Measurements from ENCODE around the gene HMCN2.
"Not testable (repeated sequence)": the region's sequence is repeated elsewhere in the genome, so short reads cannot be mapped to it uniquely, and the experiment has no call there.

The HMCN2 gene

DNA sequence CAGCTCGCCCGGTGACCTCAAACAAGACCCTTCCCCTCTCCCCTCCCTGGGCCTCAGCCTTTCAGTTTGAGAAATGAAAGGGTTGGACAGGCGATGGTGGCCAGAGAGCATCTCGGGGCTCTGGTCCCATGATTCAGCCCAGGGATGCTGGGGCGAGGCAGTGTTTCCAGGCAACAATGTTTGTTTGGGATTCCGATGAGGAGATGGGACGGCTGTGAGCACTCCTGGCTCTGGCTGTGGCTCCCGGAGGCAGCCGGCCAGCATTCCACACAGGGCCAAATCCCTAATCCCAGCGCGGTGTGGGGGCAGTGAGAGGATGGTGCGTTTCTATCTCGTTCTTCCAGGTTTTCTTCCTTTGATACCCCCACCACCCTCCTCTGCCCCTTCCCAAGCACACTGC is 66.0 kb downstream of the HMCN2 start:
- no peak for DNase-seq

GRCh38 chr9:130332384-130332926 is 66.9 kb downstream of the HMCN2 start:
- DNase-seq, result no peak

GRCh38 chr9:130333041-130333711 is 67.6 kb downstream of the HMCN2 start:
- no peak for DNase-seq

DNA sequence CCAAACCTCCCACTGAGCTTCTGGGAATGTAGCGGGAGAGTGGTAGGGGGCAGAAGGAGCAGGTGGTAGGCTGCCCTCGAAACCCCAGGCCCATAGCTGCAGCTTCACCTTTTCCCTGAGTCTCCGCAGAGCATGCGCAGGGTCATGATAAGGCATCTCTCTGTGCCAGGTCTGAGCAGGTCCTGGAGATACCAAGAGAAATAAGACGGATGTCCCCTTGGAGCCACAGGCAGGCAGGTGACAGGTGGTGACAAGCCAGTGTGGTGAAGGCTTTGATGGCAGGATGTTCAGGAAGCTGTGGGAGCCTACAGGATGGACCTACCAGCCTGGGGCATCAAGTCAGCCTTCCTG is 68.1 kb downstream of the HMCN2 start:
- DNase-seq, result no peak

DNA sequence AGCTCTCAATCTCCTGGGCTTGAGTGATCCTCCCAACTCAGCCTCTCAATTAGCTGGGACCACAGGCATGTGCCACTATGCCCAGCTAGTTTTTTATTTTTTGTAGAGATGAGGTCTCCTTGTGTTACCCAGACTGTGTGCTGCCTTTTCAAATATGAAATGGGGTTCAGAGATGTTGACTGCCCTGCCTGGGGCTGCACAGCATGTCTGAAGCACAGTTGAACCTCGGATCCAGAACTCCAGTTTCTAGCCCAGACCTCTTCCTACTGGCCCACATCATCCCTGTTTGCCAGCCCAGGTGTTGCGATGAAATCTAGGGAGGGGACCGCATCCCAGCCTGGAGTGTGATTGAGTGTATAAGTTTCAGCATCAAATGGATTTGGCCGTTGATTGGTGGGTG is 69.4 kb downstream of the HMCN2 start:
- DNase-seq, result no peak

GRCh38 chr9:130336027-130336610 is 70.6 kb downstream of the HMCN2 start:
- no peak for DNase-seq

DNA sequence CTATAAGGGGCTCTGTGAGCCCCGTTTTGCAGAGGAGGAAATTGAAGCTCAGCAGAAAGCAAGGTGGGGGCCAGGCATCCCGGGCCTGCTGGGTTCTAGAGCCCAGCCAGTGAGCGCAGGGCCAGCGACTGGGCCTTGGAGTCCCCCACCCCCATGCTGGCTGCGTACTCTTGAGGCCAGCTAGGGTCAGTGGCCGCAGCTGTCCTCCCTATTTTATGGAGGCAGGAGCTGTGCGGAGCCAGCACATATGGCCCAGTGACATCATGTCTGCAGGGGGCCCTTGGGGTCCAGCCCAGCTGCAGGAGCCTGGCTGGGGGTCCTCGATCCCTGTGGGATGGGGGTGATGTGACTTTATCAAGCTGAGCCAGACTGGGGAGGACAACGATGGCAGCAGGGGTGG is 71.3 kb downstream of the HMCN2 start:
- DNase-seq, result no peak

DNA sequence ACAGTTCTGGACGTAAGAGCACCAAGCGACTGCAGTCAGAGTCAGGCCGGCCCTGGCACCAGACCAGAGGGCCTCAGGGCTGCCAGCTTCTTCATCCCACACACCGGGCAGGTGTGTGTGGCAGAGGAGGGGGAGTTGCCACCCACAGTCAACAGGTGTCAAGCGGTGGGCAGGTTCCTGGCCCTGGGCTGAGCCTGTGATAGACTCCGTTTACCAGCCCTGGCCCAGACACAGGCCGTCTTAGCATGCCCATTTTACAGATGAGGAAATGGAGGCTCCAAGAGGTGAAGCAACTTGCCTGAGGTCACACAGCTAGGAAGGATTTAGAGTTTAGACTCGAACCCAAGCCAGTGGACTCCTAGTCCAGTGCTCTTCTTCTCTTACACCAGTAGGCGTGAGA is 71.8 kb downstream of the HMCN2 start:
- DNase-seq, result no peak

GRCh38 chr9:130337784-130338380 is 72.3 kb downstream of the HMCN2 start:
- DNase-seq, result no peak

- not testable (repeated sequence) for DNase-seq
Observed at GRCh38 chr9:130338891-130339290, 73.3 kb downstream of the HMCN2 start.

GRCh38 chr9:130339306-130339705 is 73.7 kb downstream of the HMCN2 start:
- DNase-seq, result no peak

DNA sequence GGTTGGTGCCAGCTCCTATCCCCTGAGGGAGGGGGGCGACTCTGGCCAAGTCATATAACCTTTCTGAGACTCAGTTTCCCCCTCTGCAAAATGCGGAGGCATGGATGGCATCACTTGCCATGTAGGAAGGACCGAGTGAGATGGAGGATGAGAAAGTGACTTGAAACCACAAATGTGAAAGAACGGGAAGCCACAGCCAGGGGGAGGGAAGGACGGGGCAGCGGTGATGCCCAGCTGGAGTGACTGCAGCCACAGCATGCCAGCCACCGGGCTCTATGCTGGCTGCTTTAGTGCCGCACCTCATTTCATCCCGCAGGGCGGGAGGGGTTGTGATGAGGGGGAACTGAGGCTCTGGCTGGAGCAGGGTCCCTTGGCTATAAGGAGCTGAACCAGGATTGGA is 74.5 kb downstream of the HMCN2 start:
- no peak for DNase-seq

DNA sequence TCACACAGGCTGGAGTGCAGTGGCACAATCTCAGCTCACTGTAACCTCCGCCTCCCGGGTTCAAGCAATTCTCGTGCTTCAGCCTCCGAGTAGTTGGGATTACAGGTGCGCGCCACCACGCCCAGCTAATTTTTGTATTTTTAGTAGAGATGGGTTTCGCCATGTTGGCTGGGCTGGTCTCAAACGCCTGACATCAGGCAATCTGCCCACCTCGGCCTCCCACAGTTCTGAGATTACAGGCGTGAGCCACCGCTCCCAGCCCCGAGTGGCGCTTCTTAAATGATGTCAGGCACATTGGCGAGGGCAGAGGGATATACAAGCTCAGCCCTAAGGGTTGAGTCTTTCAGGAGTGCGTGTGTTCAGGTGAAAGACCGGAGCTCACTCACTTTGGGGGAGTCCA is 75.0 kb downstream of the HMCN2 start:
- not testable (repeated sequence) for DNase-seq

DNA sequence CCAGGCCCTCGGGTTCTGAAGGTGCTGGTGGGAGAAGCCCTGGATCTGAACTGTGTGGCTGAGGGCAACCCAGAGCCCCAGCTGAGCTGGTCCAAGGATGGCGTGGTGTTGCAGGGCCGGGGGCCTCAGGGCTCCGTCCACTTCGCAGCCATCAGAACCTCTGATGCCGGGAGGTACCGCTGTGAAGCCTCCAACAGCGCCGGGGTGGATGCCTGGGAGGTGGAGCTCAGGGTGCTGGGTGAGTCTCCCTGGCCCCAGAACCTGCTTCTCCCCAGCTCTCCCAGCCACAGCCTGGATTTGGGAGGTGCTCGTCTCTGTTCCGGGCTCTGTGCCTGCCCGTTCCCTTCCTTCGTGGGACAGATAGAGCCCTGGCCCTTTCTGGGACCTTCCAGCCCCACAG is 75.6 kb downstream of the HMCN2 start:
- no peak for DNase-seq

GRCh38 chr9:130341839-130342713 is 76.5 kb downstream of the HMCN2 start:
- DNase-seq, result no peak

DNA sequence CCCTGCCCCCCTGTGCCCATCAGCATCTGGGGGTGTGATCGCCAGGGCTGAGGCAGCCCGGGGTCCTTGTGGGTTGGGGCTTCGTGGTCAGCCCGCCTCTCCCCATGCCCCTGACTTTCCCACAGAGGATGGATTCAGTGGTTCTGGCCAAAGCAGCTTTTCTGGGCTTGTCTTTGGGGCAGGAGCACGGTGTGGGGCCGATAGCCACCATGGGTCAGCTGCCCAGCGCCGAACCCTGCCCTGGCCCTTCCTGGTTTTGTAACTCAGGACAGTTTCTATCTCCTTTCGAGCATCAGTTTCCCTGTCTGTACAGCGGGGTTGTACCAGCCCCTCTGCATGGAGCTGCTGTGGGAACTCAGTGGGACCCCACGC is 77.1 kb downstream of the HMCN2 start:
- DNase-seq, result no peak

GRCh38 chr9:130343445-130343918 is 77.9 kb downstream of the HMCN2 start:
- DNase-seq, result peak; percentile 48

DNA sequence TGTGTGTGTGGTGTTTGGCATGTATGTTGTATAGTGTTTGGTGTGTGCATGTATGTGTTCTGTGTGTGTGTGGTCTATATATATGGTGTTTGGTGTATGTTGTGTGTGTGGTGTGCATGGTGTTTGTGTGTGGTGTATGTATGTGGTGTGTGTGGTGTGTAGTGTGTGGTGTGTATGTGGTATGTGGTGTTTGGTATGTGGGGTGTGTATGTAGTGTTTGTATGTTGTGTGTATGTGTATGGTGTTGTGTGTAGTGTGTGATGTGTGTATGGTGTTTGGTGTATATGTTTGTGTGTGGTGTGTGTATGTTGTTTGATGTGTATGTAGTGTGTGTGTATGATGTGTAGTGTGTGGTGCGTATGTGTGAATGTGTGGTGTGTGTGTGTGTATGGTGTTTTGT is 78.8 kb downstream of the HMCN2 start:
- no peak for DNase-seq

- DNase-seq, result no peak
Observed at GRCh38 chr9:130345009-130345896, 79.7 kb downstream of the HMCN2 start.

DNA sequence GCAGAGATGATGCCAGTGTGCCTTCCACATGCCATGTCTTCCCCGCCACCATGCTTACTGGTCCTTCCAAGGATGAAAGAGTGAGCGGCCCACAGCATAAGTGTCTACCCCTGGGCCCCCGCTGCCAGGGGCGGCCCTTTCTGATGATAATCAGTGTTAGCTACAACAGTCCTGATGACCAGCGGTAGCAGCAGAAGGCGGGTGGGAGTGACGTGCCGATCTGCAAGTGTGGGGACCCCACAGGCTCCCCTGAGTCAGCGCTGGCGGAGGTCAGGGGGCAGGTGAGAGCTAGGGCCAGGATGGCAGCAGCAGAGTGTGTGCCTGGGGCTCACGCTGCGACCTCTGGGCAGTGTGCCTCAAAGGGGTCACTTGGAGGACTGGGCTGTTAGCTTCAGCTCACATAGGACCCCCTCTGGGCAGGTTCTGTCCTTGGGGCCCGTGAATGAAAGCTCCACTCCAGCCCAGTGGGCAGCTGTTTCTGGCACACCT is 80.4 kb downstream of the HMCN2 start:
- no peak for DNase-seq

DNA sequence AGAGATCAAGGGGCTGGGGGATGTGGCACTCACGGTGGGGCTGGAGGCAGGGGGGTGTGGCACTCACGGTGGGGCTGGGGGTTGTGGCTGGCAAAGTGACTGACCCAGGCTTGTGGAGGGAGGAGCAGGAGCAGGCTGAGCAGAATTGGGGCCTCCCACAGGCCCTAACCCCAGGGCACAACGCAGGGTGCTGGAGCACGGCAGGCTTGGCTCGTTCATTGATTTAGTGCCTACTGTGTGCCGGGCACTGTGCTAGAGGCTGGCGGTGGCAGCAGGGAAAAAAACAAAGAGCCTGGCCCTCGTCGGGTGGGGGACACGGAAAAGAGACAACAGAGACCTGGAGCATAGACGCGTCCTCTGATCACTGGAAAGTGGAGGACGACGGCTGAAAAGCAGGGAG is 80.9 kb downstream of the HMCN2 start:
- DNase-seq, result no peak

DNA sequence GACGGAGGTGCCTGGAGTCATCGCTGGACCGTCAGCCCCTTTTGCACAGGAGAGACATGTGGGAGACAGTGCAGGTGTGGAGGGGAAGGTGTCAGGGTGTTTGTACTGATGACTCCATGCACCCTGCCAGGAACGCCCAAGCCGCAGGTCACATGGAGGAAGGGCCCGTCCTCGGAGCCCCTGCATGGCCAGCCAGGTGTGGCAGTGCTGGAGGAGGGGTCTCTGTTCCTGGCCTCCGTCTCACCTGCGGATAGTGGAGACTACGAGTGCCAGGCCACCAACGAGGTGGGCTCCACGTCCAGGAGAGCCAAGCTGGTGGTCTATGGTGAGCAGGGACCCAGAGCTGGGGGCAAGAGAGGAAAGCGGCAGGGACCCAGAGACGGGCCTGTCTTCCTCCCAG is 81.5 kb downstream of the HMCN2 start:
- DNase-seq, result no peak

All from stimulated activated CD4-positive, alpha-beta T cell treated with anti-CD3 and anti-CD28 coated beads, Interleukin-15, amount 100 ng/mL, for 24 hours (primary cell).